ENCODE data around the gene PNPLA7.

DNA sequence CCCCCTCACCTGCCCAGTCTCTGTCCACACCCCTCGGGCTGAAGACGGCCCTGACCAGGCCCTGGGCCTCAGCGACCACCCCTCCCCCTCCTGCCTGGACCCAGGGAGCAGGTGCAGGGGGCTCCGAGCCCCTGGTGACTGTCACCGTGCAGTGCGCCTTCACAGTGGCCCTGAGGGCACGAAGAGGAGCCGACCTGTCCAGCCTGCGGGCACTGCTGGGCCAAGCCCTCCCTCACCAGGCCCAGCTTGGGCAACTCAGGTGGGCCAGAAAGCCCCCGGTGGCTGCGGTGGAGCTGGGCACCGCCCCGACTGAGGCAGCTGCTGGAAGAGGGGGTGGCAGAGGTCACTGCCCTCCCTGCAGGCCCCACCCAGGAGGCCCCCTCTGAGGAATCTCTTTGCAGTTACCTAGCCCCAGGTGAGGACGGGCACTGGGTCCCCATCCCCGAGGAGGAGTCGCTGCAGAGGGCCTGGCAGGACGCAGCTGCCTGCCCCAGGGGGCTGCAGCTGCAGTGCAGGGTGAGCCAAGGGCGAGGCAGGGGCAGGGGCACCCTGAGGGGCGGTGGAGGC is 116.8 kb downstream of the PNPLA7 start:
- TF ChIP-seq POLR2AphosphoS5 (IDR thresholded peaks at IDR 0.05; ENCODE audit: borderline replicate concordance, low read depth, low read length), result no peak
- TF ChIP-seq EZH2 (IDR thresholded peaks at IDR 0.05), result no peak

Measured in SK-N-MC (cell line).